ENCODE data around the gene EPM2AIP1.

DNA sequence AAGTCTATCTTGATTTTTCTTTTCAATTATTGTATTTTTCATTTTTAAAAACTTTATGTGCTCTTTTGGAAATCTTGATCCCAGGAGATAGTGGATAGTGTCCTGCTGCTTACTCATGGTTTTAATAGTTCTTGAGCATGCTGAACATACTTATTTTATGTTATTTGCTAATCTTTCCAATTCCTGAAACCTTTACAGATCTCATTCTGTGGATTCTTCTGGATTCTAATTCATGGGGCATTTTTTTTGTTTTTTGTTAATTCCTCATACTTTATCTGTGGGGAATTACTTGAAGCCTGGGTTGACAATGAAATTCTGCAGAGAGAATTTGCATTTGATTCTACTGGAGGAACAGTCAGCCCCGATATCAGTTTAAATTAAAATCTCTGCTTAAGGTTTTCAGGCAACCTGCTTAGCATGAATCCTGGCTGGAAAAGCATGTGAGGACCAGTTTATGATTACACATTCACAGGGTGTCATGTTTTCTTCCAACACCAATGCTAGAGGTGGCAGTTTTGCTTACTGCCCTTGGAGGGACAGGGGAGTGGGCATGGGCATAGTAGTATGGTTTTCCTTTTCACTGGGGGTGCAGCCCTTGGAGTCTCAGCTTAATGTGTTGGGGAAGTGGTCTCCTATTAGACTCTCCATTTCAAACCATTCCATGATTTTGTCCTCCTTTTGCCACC lies 46.4 kb upstream of the EPM2AIP1 start:
- TF ChIP-seq, protein P1, sequence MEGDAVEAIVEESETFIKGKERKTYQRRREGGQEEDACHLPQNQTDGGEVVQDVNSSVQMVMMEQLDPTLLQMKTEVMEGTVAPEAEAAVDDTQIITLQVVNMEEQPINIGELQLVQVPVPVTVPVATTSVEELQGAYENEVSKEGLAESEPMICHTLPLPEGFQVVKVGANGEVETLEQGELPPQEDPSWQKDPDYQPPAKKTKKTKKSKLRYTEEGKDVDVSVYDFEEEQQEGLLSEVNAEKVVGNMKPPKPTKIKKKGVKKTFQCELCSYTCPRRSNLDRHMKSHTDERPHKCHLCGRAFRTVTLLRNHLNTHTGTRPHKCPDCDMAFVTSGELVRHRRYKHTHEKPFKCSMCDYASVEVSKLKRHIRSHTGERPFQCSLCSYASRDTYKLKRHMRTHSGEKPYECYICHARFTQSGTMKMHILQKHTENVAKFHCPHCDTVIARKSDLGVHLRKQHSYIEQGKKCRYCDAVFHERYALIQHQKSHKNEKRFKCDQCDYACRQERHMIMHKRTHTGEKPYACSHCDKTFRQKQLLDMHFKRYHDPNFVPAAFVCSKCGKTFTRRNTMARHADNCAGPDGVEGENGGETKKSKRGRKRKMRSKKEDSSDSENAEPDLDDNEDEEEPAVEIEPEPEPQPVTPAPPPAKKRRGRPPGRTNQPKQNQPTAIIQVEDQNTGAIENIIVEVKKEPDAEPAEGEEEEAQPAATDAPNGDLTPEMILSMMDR (IDR thresholded peaks at IDR 0.05), result no peak
- no peak for TF ChIP-seq EP300 (IDR thresholded peaks at IDR 0.05)
